ENCODE data around the gene SORD. TPM values are rescaled to one million over a fixed set of nuclear protein-coding genes. Genes with fewer than 3 reads are reported as not detected.

The SORD gene
- total and polyA plus RNA-seq, 5 donors: 5.5 to 14.7 (median 12.5) TPM

DNA sequence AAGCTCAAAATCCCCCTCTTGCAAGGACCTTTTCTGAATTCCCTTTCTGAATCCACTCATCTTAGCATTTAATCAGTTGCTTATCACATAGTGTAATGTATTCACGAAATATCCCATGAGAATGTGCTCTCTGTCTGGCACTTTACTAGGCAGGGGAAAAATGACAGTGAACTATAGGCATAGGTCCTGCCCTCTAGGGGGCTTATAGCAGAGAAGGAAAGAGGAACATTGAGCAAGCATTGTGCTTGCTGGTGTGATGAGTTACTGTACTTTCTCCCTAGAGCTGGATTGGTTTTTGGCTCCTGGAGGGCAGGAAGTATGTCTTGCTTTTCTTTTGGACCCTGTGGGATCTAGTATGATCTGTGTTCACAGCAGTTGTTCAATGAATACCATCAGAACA, 64.5 kb downstream of the SORD start:
- ATAC-seq (no peak), DNase-seq (no peak)
- no peaks in the 10 kb centered on the region for H3K4me1 ChIP-seq (ENCODE audit: control insufficient read depth, insufficient read depth, low read length)
- H3K27me3 ChIP-seq (ENCODE audit: control insufficient read depth, insufficient read depth): no peaks in the 10 kb centered on the region
- intact Hi-C loops (cut with DNase I): no loop called here
- no peak overlapping the region for H3K4me3 ChIP-seq (ENCODE audit: low read length)
- 41% methylated on average over 1 of the region's 1 CpG for WGBS
- no peak overlapping the region for H3K27ac ChIP-seq (ENCODE audit: low read length)
- no peaks in the 10 kb centered on the region for H3K9me3 ChIP-seq (ENCODE audit: control insufficient read depth, low read length)

DNA sequence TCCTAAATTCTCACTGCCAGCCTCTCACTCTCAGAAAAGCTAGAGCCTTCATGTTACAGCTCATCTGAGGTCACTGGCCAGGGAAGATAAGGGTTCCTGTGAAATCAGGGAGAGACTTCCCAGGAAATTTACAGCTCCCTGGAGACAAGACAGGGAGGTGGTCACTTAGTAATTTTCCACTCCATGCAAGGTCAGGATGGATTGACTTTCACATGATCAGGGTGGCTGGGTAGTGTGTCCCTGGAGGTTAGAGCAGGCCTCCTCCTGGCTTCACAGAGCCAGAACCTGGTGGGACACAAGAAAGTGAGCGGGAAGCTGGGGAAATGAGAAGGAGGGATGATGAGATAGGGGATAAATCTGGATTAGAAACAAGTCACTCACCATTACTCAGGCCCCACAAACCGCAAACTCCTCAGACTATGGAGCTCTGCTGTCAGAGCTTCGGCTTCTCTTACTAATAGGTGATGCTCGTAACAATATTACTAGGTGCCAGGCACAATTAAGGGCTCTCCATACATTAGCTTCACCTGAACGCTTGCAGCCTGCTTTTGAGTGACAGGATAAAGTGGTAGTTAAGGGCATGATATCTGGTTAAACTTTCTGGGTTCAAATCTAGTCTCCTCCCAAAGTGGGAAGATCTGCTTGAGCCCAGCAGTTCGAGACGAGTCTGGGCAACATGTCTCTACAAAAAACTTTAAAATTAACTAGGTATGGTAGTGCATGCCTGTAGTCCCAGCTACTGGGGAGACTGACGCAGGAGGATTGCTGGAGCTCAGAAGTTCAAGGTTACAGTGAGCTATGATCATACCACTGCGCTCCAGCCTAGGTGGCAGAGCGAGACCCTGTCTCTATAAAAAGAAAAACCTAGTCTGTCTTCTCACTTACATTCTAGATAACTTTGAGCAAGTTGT, 66.1 kb downstream of the SORD start:
- Histone ChIP-seq H3K4me1 (ENCODE audit: control insufficient read depth, insufficient read depth, low read length) (no peaks in the 10 kb centered on the region), H3K27me3 (ENCODE audit: control insufficient read depth, insufficient read depth) (no peaks in the 10 kb centered on the region), H3K9me3 (ENCODE audit: control insufficient read depth, low read length) (no peaks in the 10 kb centered on the region), H3K4me3 (ENCODE audit: low read length) (no peak overlapping the region), H3K27ac (ENCODE audit: low read length) (no peak overlapping the region)
- intact Hi-C loops (cut with DNase I): no loop called here
- ATAC-seq: peak in 1 of 2 donors; percentile 74
- no peak for DNase-seq
- WGBS: 80% methylated on average over 10 of the region's 10 CpGs

DNA sequence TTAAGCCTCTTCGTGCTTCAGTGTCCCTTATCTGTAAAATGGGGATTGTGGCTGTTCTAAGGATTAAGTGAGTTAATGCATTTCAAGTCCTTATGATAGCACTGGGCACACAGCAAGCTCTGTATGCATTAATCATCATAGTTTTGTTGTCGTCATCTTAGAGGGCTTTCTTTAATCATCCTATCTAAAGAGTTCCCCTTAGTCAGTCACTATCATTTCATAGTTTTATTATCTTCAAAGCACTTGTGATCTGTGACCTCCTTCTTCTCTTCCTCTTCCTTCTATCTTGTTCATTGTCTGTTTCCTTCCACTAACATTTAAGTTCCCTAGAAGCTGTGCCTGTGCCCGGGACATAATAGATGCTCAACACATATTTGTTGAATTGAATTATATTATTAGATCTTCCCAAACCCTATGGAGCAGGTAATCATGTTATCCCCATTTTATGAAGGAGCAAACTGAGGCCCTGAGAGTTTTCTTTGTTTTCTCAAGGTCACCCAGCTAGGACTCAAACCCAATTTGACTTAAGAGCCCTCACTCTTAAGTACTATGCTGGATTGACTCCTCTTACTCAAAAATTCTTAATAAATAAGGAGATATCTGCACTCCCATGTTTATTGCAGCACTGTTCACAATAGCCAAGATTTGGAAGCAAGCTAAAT, 66.8 kb downstream of the SORD start:
- Histone ChIP-seq H3K27ac (ENCODE audit: low read length) (no peak overlapping the region), H3K27me3 (ENCODE audit: control insufficient read depth, insufficient read depth) (no peaks in the 10 kb centered on the region), H3K9me3 (ENCODE audit: control insufficient read depth, low read length) (no peaks in the 10 kb centered on the region), H3K4me1 (ENCODE audit: control insufficient read depth, insufficient read depth, low read length) (no peaks in the 10 kb centered on the region), H3K4me3 (ENCODE audit: low read length) (no peak overlapping the region)
- ATAC-seq (no peak), DNase-seq (no peak)
- WGBS: 39% methylated on average over 3 of the region's 3 CpGs
- intact Hi-C loops (cut with DNase I): no loop called here

DNA sequence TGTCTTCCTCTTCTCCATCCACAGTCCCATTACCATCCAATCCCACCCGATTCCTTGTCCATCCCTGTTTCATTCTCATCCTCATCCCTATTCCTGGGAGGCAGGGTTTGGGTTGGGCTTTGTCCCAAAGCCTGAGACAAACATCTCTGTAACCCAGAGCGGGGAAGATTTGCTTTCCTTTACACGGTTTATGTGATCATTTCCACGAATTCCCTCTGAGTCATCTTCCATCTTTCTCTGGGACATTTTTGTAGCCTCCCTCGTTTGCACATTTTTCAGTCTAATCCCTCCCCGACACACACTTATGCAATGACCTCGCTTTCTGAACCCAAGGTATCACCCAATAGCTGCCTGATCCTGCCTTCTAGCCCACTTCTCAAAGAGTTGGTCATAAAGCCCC, 68.2 kb downstream of the SORD start:
- H3K4me1 ChIP-seq (ENCODE audit: control insufficient read depth, insufficient read depth, low read length): no peaks in the 10 kb centered on the region
- H3K9me3 ChIP-seq (ENCODE audit: control insufficient read depth, low read length): no peaks in the 10 kb centered on the region
- DNase-seq (no peak), ATAC-seq (no peak)
- WGBS: 59% methylated on average over 7 of the region's 7 CpGs
- intact Hi-C loops (cut with DNase I): no loop called here
- no peaks in the 10 kb centered on the region for H3K27me3 ChIP-seq (ENCODE audit: control insufficient read depth, insufficient read depth)
- H3K27ac ChIP-seq (ENCODE audit: low read length): no peak overlapping the region
- H3K4me3 ChIP-seq (ENCODE audit: low read length): no peak overlapping the region

DNA sequence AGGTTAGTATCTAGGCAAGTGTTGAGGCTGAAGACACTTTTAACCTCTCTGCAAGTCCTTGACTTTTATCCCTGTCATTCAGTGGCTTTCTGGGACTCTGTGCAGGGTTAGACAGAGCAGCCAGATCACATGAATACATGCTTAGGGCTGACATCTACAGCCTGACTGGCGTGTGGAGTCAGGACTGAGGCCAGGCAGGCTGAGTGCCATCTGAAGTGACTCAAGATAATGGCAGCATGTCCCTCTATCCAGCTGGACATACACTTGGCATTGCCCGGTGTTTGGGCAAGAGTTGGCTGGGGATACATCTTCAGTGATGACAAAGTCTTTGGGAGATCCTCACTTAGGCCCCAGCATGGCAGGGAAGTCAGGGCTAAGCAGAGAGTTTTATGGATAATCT, 68.6 kb downstream of the SORD start:
- no peak overlapping the region for H3K27ac ChIP-seq (ENCODE audit: low read length)
- intact Hi-C loops (cut with DNase I): no loop called here
- no peak overlapping the region for H3K4me3 ChIP-seq (ENCODE audit: low read length)
- no peaks in the 10 kb centered on the region for H3K27me3 ChIP-seq (ENCODE audit: control insufficient read depth, insufficient read depth)
- DNase-seq (peak in 1 of 3 donors; percentile 39), ATAC-seq (peak; percentile 70 to 79)
- H3K9me3 ChIP-seq (ENCODE audit: control insufficient read depth, low read length): no peaks in the 10 kb centered on the region
- H3K4me1 ChIP-seq (ENCODE audit: control insufficient read depth, insufficient read depth, low read length): no peaks in the 10 kb centered on the region
- WGBS: 66% methylated on average over 2 of the region's 2 CpGs

DNA sequence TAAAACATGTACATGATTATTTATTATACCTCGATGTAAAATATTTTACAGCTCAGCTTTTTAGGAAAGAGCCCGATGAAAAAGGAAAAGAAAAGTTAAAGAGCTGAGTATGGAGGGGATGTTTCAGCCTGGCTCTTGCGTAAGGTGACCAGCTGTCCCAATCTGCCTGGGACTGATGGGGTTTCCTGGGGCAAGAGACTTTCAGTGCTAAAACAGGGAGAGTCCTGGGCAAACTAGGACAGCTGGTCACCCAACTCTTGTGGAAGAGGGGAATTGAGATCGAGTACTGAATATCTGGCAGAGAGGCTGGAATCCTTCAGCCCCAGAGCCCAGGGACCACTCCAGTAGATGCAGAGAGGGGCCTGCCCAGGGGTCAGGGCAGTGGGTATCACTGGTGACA, 70.0 kb downstream of the SORD start:
- Histone ChIP-seq H3K27me3 (ENCODE audit: control insufficient read depth, insufficient read depth) (no peaks in the 10 kb centered on the region), H3K9me3 (ENCODE audit: control insufficient read depth, low read length) (no peaks in the 10 kb centered on the region), H3K4me3 (ENCODE audit: low read length) (no peak overlapping the region), H3K27ac (ENCODE audit: low read length) (no peak overlapping the region), H3K4me1 (ENCODE audit: control insufficient read depth, insufficient read depth, low read length) (no peaks in the 10 kb centered on the region)
- intact Hi-C loops (cut with DNase I): no loop called here
- WGBS: 95% methylated on average over 4 of the region's 4 CpGs
- DNase-seq (no peak), ATAC-seq (no peak)

DNA sequence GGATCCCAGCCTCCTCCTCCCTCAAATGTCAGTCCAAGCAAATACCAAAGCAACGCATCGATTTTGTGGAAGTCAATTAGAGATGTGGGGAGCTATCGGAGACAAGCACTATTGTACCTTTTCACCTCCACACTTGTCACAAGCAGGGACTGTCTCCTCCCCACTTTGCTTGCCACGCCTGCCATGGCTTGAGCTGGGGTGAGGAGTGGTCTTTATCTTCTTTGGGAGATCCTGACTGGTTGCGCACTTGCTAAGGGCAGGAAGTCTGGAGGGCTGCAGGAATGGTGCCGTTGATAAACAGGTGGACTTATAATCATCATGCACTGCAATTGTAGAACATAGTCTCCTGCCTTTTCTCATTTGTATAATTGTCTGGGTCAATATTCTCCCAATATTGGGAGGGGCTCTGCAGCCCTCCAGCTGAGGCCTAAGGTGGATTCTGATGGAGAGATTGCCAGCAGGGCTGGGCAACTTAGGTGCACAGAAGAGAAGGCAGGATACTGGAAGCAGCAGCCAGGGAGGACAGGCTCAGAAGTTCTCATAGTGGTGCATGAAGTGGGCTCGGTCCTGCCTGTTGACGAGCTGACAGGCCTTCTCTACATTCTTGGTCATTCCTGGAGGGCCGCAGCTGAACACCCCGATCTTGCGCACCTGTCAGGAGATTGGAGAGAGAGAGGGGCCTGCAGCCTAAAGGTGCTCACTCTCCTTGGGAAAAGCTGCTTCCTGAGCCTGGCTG, 70.8 kb downstream of the SORD start:
- H3K4me3 ChIP-seq (ENCODE audit: low read length): no peak overlapping the region
- no peak overlapping the region for H3K27ac ChIP-seq (ENCODE audit: low read length)
- H3K4me1 ChIP-seq (ENCODE audit: control insufficient read depth, insufficient read depth, low read length): no peaks in the 10 kb centered on the region
- no peaks in the 10 kb centered on the region for H3K9me3 ChIP-seq (ENCODE audit: control insufficient read depth, low read length)
- 81% methylated on average over 11 of the region's 11 CpGs for WGBS
- H3K27me3 ChIP-seq (ENCODE audit: control insufficient read depth, insufficient read depth): no peaks in the 10 kb centered on the region
- no peak for ATAC-seq
- DNase-seq: no peak
- intact Hi-C loops (cut with DNase I): no loop called here

DNA sequence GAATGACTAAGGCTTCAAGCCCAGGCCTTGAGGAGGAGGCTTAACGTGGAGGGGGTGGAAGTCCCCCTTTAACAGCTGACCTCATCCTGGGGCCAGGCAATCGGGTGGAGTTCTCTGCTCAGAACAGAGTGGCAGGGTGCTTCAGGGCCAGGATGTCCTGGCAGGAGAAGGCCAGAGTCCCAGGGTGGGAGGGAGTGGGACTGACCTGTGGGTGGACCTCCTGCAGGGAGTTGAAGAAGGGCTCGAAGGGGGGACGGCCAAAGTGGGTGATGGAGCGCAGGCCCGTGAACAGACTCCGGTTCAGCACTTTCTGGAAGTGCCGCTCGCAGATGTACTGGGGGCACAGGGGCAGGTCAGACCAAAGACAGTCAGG, 71.3 kb downstream of the SORD start:
- DNase-seq: no peak

DNA sequence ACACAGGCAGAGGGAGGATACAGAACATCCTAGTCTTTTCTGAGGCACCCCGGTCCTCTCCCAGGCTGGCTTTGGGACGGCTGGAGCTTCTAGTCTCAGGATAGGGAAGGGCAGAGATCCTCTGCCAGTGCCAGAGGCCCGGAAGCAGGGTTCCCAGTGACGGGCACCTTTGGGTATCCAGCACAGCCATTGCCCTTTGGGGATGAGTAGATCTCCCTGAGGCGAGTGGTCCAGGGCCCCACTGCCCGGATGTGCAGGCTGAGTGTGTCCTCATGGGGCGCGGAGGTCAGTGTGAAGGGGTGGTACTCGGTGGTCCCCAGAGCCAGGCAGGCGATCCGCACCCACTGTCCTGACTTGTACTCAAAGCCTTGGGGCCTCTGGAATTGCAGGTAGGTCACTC, 72.7 kb downstream of the SORD start:
- Histone ChIP-seq H3K4me3 (ENCODE audit: low read length) (no peak overlapping the region), H3K4me1 (ENCODE audit: control insufficient read depth, insufficient read depth, low read length) (no peaks in the 10 kb centered on the region), H3K27me3 (ENCODE audit: control insufficient read depth, insufficient read depth) (no peaks in the 10 kb centered on the region), H3K9me3 (ENCODE audit: control insufficient read depth, low read length) (no peaks in the 10 kb centered on the region), H3K27ac (ENCODE audit: low read length) (no peak overlapping the region)
- no peak for DNase-seq
- intact Hi-C loops (cut with DNase I): no loop called here
- ATAC-seq: no peak
- 89% methylated on average over 11 of the region's 11 CpGs for WGBS

More for the DNA sequence above, 71.3 kb downstream of the SORD start:
- no peaks in the 10 kb centered on the region for H3K27me3 ChIP-seq (ENCODE audit: control insufficient read depth, insufficient read depth)
- 73% methylated on average over 9 of the region's 9 CpGs for WGBS
- no peak overlapping the region for H3K4me3 ChIP-seq (ENCODE audit: low read length)
- ATAC-seq: no peak
- no peaks in the 10 kb centered on the region for H3K9me3 ChIP-seq (ENCODE audit: control insufficient read depth, low read length)
- H3K4me1 ChIP-seq (ENCODE audit: control insufficient read depth, insufficient read depth, low read length): no peaks in the 10 kb centered on the region
- intact Hi-C loops (cut with DNase I): no loop called here
- H3K27ac ChIP-seq (ENCODE audit: low read length): no peak overlapping the region

DNA sequence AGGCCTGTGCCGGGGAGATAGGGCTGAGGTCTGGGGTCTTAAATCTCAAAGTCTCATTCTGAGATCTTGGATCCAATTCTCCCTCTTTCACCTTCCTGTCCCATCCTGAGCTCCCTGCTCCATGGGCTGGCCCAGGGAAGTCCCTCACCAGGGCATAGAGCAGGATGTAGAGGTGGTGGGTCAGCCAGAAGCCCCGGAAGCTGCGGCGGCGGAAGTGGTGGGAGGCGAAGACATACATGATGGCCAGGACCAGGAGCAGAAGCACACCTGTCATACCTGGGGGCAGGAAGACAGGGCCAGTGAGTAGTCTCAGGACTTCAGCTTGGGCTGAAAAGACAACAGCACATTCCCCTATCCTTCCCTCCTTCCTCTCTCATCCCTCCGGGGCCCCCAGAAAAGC, 74.5 kb downstream of the SORD start:
- intact Hi-C loops (cut with DNase I): no loop called here
- Histone ChIP-seq H3K9me3 (ENCODE audit: control insufficient read depth, low read length) (no peaks in the 10 kb centered on the region), H3K4me1 (ENCODE audit: control insufficient read depth, insufficient read depth, low read length) (no peaks in the 10 kb centered on the region), H3K27ac (ENCODE audit: low read length) (no peak overlapping the region), H3K27me3 (ENCODE audit: control insufficient read depth, insufficient read depth) (no peaks in the 10 kb centered on the region), H3K4me3 (ENCODE audit: low read length) (no peak overlapping the region)
- DNase-seq: no peak
- no peak for ATAC-seq
- 89% methylated on average over 7 of the region's 7 CpGs for WGBS

DNA sequence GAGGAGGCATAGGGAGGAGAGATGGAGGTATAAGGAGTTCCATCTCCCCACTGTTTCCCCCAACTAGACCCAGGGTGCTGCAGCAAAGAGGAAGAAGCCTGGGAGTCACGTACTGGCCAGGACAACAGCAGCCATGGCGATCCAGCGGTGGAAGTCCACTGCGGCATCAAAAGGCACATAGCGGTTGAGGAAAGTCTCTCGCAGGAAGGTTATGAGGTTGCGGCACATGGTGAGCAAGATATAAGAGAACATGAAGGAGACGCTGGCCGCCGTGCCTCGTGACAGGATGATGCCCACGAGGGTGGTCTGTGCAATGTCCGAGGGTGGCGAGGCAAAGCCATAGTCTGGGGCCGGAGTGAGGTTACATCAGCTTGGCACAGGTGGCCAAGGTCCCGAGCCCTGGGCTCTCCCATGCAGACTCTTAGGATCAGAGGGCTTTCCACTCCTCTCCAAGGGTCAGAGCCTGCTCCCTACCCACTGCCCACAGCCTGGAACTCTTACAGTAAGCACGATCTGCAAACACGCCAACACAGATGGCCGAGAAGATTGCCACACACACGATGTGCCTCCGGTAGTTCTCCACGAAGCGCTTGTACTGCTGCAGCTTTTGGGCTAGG, 76.7 kb downstream of the SORD start:
- WGBS: 87% methylated on average over 23 of the region's 23 CpGs
- Histone ChIP-seq H3K27me3 (ENCODE audit: control insufficient read depth, insufficient read depth) (no peaks in the 10 kb centered on the region), H3K27ac (ENCODE audit: low read length) (no peak overlapping the region), H3K9me3 (ENCODE audit: control insufficient read depth, low read length) (no peaks in the 10 kb centered on the region), H3K4me1 (ENCODE audit: control insufficient read depth, insufficient read depth, low read length) (no peaks in the 10 kb centered on the region), H3K4me3 (ENCODE audit: low read length) (no peak overlapping the region)
- intact Hi-C loops (cut with DNase I): no loop called here
- DNase-seq (no peak), ATAC-seq (no peak)

Data from right cardiac atrium (tissue), 5 donors.